Femur (tissue), 1 donor: ENCODE results near the gene AGAP1.

Experiments
- DNase-seq: peaks from one replicate; pipeline ENCODE4 v3.0.0-alpha.2; 2017

AGAP1 gene

GRCh38 chr2:235612181-235612950 lies 118.5 kb downstream of the AGAP1 start:
- no peak for DNase-seq

- DNase-seq: no peak
Measured at GRCh38 chr2:235613649-235614048, 119.8 kb downstream of the AGAP1 start.

DNA sequence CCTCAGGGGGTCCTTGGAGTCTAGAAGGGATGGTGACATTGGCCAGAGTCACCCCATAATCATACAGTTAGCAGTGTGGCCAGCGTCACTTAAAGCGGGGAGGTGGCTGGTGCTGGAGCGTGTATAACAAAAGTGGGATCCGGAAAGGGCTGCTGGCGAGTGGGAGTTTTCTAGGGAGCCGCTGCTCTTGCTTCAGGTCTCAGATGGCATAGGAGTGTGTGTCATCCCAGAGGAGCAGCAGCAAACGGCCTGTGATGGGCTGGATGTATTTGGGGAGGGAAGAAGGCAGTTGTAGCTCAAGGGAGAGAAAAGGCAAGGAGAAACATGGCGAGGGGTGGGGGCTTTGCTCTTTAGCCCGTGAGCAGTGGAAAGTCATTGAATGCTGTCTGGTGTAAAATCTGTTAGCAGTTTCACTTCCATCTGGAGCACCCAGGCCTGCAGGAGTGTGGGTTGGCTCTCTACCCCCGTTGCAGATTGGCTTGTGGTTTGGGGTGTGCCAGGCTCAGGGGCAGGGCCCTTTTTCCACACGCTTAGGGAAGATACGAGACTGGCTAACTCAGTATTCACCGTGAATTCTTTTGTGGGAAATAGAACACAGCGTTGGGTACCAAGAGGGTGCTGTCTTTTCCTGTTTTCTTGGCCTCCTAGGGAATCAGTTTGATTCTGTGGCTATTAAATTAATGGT lies 120.5 kb downstream of the AGAP1 start:
- peak; percentile 55 for DNase-seq

GRCh38 chr2:235614900-235615712 lies 121.3 kb downstream of the AGAP1 start:
- peak; percentile 81 for DNase-seq

- DNase-seq: no peak
Measured at GRCh38 chr2:235616885-235617284, 123.0 kb downstream of the AGAP1 start.

DNA sequence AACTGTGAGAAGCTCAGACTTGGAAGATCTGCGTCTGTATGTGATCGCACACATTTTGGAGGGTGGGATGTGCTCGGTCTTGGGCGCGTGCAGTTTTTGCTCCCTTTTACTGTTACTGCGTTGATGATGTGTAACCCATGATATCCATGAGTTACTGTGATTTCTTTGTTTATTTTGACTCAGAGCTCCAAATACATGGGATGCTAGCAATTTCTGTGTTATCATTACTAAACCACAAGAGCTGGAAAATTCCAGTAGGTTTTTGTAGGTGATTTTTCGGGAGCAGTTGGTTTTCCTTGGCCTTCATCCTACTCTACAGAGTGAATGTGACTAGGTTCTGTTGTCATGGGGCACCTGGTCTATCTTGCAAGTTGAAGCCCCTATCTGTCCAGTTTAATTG lies 124.2 kb downstream of the AGAP1 start:
- DNase-seq: no peak

DNA sequence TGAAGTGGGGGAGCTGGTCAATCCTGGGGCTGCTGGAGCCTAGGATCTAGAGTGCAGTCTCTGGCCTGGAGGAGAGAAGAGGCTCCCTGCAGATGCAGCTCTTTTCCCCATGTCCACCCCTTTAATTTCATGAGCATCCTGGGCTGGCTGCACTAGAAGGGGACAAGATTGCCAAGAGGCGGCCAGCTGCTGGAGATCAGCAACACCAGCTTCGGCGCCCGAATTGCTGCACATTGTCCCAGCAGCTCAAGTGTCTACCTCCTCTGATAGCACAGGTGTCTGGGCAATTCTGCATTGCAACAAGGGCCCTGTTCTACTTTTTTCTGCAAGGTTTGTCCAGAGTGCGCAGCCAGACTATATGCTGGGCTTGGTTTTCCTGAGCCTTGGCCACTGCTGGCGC lies 125.7 kb downstream of the AGAP1 start:
- no peak for DNase-seq

- no peak for DNase-seq
Measured at GRCh38 chr2:235621736-235622135, 127.9 kb downstream of the AGAP1 start.

DNA sequence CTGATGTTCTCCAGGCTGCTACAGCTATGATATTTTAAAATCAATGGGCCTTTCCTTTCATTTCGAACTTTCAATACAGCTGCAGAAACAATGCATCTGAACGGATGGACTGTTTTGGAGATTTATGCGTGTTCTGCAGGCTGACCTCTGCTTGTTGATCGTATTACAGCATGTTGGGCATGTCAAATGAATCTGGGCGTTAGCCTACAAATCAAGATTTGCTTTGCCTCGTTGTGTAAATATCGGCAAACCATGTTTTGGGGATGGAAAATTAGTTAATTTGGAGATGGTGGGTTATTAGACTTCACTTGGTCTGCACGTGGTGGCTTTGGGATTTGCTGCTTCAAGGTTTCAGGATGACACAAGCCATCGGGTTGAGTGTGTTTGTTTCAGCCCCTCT lies 129.3 kb downstream of the AGAP1 start:
- DNase-seq: no peak

- DNase-seq: no peak
Measured at GRCh38 chr2:235623752-235624151, 129.9 kb downstream of the AGAP1 start.

DNA sequence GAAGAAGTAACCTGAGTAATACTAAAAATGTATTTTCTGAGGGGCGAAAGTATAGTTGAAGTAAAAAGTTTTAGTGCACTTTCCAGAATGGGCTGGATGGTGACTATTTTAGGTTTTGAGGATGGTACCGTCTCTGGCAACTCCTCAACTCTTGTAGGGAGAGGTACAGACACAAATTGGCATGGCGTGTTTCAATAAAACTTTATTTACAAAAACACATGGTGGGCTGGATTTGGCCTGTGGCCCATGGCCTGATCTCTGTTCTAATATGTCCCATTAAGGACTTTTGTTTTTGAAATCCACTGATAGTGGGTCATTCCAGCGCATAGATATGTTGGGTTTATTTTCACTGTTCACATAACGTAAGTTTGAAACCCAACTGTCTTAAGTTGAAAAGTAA lies 132.8 kb downstream of the AGAP1 start:
- no peak for DNase-seq

DNA sequence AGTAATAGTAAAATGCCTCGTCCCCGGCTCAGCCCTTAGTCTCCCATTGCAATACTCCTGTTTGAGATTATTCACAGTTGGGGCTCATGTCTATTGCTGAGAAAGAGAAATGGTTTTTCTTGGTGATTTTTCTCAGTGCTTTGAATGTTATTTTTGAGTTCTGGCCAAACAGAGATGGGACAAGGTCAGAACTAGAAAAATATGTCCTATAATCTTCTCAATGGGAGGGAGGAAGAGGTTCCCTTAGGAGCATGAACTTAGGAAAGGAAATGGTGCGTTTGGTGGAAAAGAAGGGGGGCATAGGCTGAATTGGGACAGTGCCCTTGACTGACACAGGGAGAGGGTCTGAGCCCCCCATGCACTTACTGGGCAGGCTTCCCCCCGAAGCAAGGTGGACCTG lies 133.8 kb downstream of the AGAP1 start:
- DNase-seq: no peak

DNA sequence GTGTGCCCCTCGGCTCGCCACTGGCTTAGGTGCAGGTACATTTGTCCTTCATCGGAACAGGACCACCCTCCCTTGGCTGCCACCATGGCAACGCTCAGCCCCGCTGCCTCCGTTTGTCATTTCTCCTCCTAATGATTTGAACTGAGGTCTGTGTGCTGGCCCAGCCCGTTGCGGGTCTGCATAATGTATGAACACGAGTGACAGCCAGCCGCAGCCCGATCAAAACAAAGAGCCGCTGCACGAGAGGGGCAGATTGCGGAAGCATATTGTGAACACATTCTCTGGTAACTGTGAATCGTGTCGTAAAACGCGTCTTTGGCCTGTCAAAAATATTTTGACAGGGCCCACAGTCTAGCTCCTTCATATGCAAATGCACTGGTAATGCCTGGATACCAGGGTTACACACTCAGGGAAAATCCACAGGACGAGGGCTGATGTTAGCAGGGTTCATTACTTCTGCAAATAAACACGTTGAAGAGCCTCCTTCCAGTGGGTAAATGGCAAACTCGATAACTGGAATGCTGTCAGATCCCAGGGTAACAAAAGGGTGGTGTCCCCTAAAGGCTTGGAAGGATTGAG lies 137.0 kb downstream of the AGAP1 start:
- no peak for DNase-seq

GRCh38 chr2:235634435-235635158 lies 140.8 kb downstream of the AGAP1 start:
- no peak for DNase-seq

- DNase-seq: no peak
Measured at GRCh38 chr2:235636546-235636945, 142.7 kb downstream of the AGAP1 start.

GRCh38 chr2:235637896-235638295 lies 144.1 kb downstream of the AGAP1 start:
- DNase-seq: no peak

DNA sequence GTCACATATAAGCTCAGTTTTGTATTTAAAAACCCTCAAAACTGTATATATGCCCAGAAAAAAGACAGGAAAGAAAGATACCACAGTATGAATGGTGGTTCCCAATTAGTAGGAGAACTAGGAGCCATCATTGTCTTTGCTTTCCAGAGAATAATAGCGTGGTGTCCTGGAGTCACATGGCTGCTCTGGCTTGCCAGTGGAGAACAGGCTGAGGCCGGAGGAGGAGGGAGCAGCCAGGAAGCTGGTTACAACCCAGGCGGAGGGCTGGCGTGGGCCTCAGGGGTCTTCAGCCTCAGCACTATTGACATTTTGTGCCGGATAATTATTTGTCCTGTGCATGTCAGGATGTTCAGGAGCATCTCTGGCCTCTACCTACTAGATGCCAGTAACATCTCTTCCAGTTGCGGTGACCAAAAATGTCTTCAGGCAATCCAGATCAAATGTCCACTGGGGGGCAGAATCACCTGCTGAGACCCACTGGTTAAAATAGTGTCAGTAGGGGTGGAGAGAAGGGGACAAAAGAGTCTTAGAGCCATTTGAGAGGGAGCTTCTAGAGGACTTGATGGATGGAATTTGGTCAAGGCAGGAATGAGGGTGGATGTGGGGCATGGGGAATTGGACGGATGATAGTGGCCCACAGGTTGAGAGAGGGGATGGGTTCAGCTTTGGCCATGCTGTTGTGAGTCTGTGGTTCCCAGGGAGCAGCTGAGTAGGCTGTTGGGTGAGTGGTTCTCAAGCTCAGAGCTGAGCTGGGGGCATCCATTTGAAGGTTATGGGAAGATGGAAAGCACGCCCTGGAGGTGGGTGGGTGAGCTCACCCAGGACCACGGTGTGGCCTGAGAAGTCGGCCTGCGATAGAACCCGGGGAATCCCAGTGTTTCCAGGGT lies 144.9 kb downstream of the AGAP1 start:
- DNase-seq: no peak

DNA sequence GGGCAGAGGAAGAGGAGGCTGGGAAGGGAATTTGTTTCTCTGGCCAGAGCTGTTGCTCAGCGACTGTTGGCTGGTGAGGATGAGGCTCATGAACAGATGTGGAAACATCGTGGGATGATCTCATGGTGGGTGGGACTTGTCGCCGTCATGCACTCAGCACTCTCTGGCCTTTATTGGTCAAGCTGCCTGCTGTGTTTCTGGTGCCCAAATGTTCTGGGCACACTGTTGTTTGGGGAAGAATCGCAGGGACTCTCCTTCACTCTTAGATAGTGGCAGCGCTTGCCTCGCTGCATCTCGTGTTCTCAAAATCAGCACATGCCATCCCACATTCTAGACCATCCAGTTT lies 145.6 kb downstream of the AGAP1 start:
- DNase-seq: peak; percentile 91

GRCh38 chr2:235639885-235640284 lies 146.0 kb downstream of the AGAP1 start:
- DNase-seq: no peak

- DNase-seq: no peak
Measured at GRCh38 chr2:235640377-235640776, 146.5 kb downstream of the AGAP1 start.

GRCh38 chr2:235640926-235641723 lies 147.3 kb downstream of the AGAP1 start:
- no peak for DNase-seq
